Smooth muscle cell (in vitro differentiated cells): ENCODE measurements around the gene LAMC3. TPM values are rescaled to one million over a fixed set of nuclear protein-coding genes. Genes with fewer than 3 reads are reported as not detected.

Experiments used
- DNase-seq: peaks from one replicate; lab custom pipeline; 2025; ENCODE audit not compliant: unreplicated experiment; lab: John Stamatoyannopoulos, UW
- H2AFZ ChIP-seq: fragments of 200-600 bp; sonication (generic); 2 replicates; pipeline ENCODE4 v1.6.0; 2016; ENCODE audit warnings: antibody characterized with exemption, low read depth, mild to moderate bottlenecking
- H3F3A ChIP-seq: fragments of 200-600 bp; sonication (generic); 2 replicates; pipeline ENCODE4 v1.6.0; 2017; ENCODE audit warnings: antibody characterized with exemption, low read depth
- H3K27ac ChIP-seq: fragments of 200-600 bp; sonication (generic); 2 replicates; pipeline ENCODE4 v1.5.1; 2016; ENCODE audit warnings: low read depth, mild to moderate bottlenecking
- H3K27me3 ChIP-seq: fragments of 200-600 bp; sonication (generic); 2 replicates; pipeline ENCODE4 v1.6.1; 2016; ENCODE audit warnings: low read depth, mild to moderate bottlenecking
- H3K36me3 ChIP-seq: fragments of 200-600 bp; sonication (generic); 2 replicates; pipeline ENCODE4 v1.5.1; 2016; ENCODE audit warnings: low read depth
- H3K4me1 ChIP-seq: fragments of 200-600 bp; sonication (generic); 2 replicates; pipeline ENCODE4 v1.5.1; 2016; ENCODE audit warnings: low read depth
- H3K4me2 ChIP-seq: fragments of 200-600 bp; sonication (generic); 2 replicates; pipeline ENCODE4 v1.6.0; 2016; ENCODE audit warnings: mild to moderate bottlenecking
- H3K4me3 ChIP-seq: fragments of 200-600 bp; sonication (generic); 2 replicates; pipeline ENCODE4 v1.5.1; 2016; ENCODE audit warnings: mild to moderate bottlenecking
- H3K79me2 ChIP-seq: fragments of 200-600 bp; sonication (generic); 2 replicates; pipeline ENCODE4 v1.6.0; 2016; ENCODE audit warnings: low read depth, mild to moderate bottlenecking
- H3K9ac ChIP-seq: fragments of 200-600 bp; sonication (generic); 2 replicates; pipeline ENCODE4 v1.6.0; 2016; ENCODE audit warnings: low read depth
- H3K9me3 ChIP-seq: fragments of 200-600 bp; sonication (generic); replicated peaks from 2 replicates; pipeline ENCODE4 v1.5.1; 2016; ENCODE audit warnings: low read depth
- H4K20me1 ChIP-seq: fragments of 200-600 bp; sonication (generic); 2 replicates; pipeline ENCODE4 v1.6.0; 2016; ENCODE audit warnings: low read depth
- CTCF ChIP-seq: fragments of 200-600 bp; sonication (generic); IDR thresholded peaks from 2 replicates; pipeline ENCODE4 v1.5.1; 2017; ENCODE audit warnings: borderline replicate concordance, mild to moderate bottlenecking, antibody characterized with exemption; ENCODE audit not compliant: insufficient read depth, poor library complexity, severe bottlenecking
- WGBS: methylation state at CpG from one replicate; pipeline ENCODE4 v1.1.7; 2016; ENCODE audit warnings: low lambda C conversion rate; 5-methylcytosine and 5-hydroxymethylcytosine counted together
- polyA plus RNA-seq: library from polyadenylated mRNA; unstranded; fragments of >200 nt; fragmentation: Nextera tagmentation; extraction: Ambion mirVana; gene quantifications from 2 replicates; pipeline ENCODE4 v1.2.1, GENCODE V29; 2016
- total RNA-seq: library from RNA; depleted of rRNA; stranded (reverse); fragments of >200 nt; gene quantifications from 2 replicates; pipeline ENCODE4 v1.2.3, GENCODE V29; 2014

The LAMC3 gene
- total and polyA plus RNA-seq, 2 experiments from 2014 or later: 21.3 to 72.0 TPM

- DNase-seq: no peak
- no peaks in the 10 kb centered on the region for H4K20me1 ChIP-seq
- H3K4me1 ChIP-seq: peaks cover 5% of the 10 kb centered on the region
- TF ChIP-seq CTCF: no peak
- H3K9ac ChIP-seq: no peak overlapping the region
- no peak overlapping the region for H3K4me2 ChIP-seq
- no peak overlapping the region for H2AFZ ChIP-seq
- no peak overlapping the region for H3K4me3 ChIP-seq
- WGBS: 96% methylated on average over 17 of the region's 19 CpGs
- H3K27me3 ChIP-seq: peaks cover 8% of the 10 kb centered on the region
- H3F3A ChIP-seq: peaks cover 4% of the 10 kb centered on the region
- no peaks in the 10 kb centered on the region for H3K36me3 ChIP-seq
- H3K79me2 ChIP-seq: no peaks in the 10 kb centered on the region
- no peaks in the 10 kb centered on the region for H3K9me3 ChIP-seq
- no peak overlapping the region for H3K27ac ChIP-seq
Observed at GRCh38 chr9:131091352-131091992, 82.5 kb downstream of the LAMC3 start.

GRCh38 chr9:131092030-131092429, 83.1 kb downstream of the LAMC3 start:
- no peaks in the 10 kb centered on the region for H3K9me3 ChIP-seq
- H3K4me1 ChIP-seq: peaks cover 9% of the 10 kb centered on the region
- no peak overlapping the region for H3K9ac ChIP-seq
- no peaks in the 10 kb centered on the region for H3K36me3 ChIP-seq
- WGBS: 83% methylated on average over 6 of the region's 6 CpGs
- H3K79me2 ChIP-seq: no peaks in the 10 kb centered on the region
- H3K27ac ChIP-seq: no peak overlapping the region
- no peak overlapping the region for H2AFZ ChIP-seq
- no peak for TF ChIP-seq CTCF
- no peak for DNase-seq
- no peak overlapping the region for H3K4me2 ChIP-seq
- H4K20me1 ChIP-seq: no peaks in the 10 kb centered on the region
- peaks cover 8% of the 10 kb centered on the region for H3F3A ChIP-seq
- peaks cover 13% of the 10 kb centered on the region for H3K27me3 ChIP-seq
- no peak overlapping the region for H3K4me3 ChIP-seq

- Histone ChIP-seq H3K4me3 (no peak overlapping the region), H3K79me2 (no peaks in the 10 kb centered on the region), H3K27me3 (peaks cover 15% of the 10 kb centered on the region), H3K9ac (no peak overlapping the region), H4K20me1 (no peaks in the 10 kb centered on the region), H2AFZ (no peak overlapping the region), H3K4me1 (peaks cover 16% of the 10 kb centered on the region), H3K9me3 (no peaks in the 10 kb centered on the region), H3K36me3 (no peaks in the 10 kb centered on the region), H3K27ac (no peak overlapping the region), H3F3A (peaks cover 9% of the 10 kb centered on the region), H3K4me2 (no peak overlapping the region)
- DNase-seq: no peak
- WGBS: 73% methylated on average over 19 of the region's 24 CpGs
- TF ChIP-seq CTCF: no peak
Observed at GRCh38 chr9:131092548-131093440, 83.8 kb downstream of the LAMC3 start.
